ENCODE measurements around the gene CA10.

Gene CA10

GRCh38 chr17:52106072-52106471 lies 52.4 kb downstream of the CA10 start:
- peaks cover 12% of the 10 kb centered on the region for H3K27me3 ChIP-seq (replicated peaks; ENCODE audit: control insufficient read depth, insufficient read depth, low read length)
- no peak overlapping the region for H3K4me3 ChIP-seq (ENCODE audit: low read length)
- no peaks in the 10 kb centered on the region for H3K9me3 ChIP-seq (ENCODE audit: control insufficient read depth, low read length)
- no peak overlapping the region for H3K9ac ChIP-seq (ENCODE audit: low read length)
- H3K4me1 ChIP-seq (ENCODE audit: control insufficient read depth, insufficient read depth, low read length), result no peaks in the 10 kb centered on the region
- no peak for DNase-seq (ENCODE audit: low read depth)
- H3K36me3 ChIP-seq (ENCODE audit: control insufficient read depth, insufficient read depth, low read length, severe bottlenecking), result no peaks in the 10 kb centered on the region

- no peaks in the 10 kb centered on the region for H3K4me1 ChIP-seq (ENCODE audit: control insufficient read depth, insufficient read depth, low read length)
- H3K9ac ChIP-seq (ENCODE audit: low read length), result no peak overlapping the region
- H3K27me3 ChIP-seq (replicated peaks; ENCODE audit: control insufficient read depth, insufficient read depth, low read length), result peaks cover 12% of the 10 kb centered on the region
- H3K9me3 ChIP-seq (ENCODE audit: control insufficient read depth, low read length), result no peaks in the 10 kb centered on the region
- DNase-seq (ENCODE audit: low read depth), result no peak
- H3K36me3 ChIP-seq (ENCODE audit: control insufficient read depth, insufficient read depth, low read length, severe bottlenecking), result no peaks in the 10 kb centered on the region
- H3K4me3 ChIP-seq (ENCODE audit: low read length), result no peak overlapping the region
Observed at GRCh38 chr17:52105591-52105990, 52.9 kb downstream of the CA10 start.

- DNase-seq (ENCODE audit: low read depth), result no peak
- Histone ChIP-seq H3K27me3 (replicated peaks; ENCODE audit: control insufficient read depth, insufficient read depth, low read length) (peaks cover 3% of the 10 kb centered on the region), H3K9me3 (ENCODE audit: control insufficient read depth, low read length) (no peaks in the 10 kb centered on the region), H3K9ac (ENCODE audit: low read length) (no peak overlapping the region), H3K4me3 (ENCODE audit: low read length) (no peak overlapping the region), H3K36me3 (ENCODE audit: control insufficient read depth, insufficient read depth, low read length, severe bottlenecking) (no peaks in the 10 kb centered on the region), H3K4me1 (ENCODE audit: control insufficient read depth, insufficient read depth, low read length) (no peaks in the 10 kb centered on the region)
Observed at GRCh38 chr17:52096056-52096455, 62.5 kb downstream of the CA10 start.

GRCh38 chr17:52084176-52084575 lies 74.3 kb downstream of the CA10 start:
- H3K9me3 ChIP-seq (ENCODE audit: control insufficient read depth, low read length), result no peaks in the 10 kb centered on the region

GRCh38 chr17:52079496-52079895 lies 79.0 kb downstream of the CA10 start:
- H3K9ac ChIP-seq (ENCODE audit: low read length), result no peak overlapping the region
- H3K9me3 ChIP-seq (ENCODE audit: control insufficient read depth, low read length), result no peaks in the 10 kb centered on the region
- no peak for DNase-seq (ENCODE audit: low read depth)
- H3K27me3 ChIP-seq (replicated peaks; ENCODE audit: control insufficient read depth, insufficient read depth, low read length), result no peaks in the 10 kb centered on the region
- H3K4me3 ChIP-seq (ENCODE audit: low read length), result no peak overlapping the region
- H3K36me3 ChIP-seq (ENCODE audit: control insufficient read depth, insufficient read depth, low read length, severe bottlenecking), result no peaks in the 10 kb centered on the region
- H3K4me1 ChIP-seq (ENCODE audit: control insufficient read depth, insufficient read depth, low read length), result no peaks in the 10 kb centered on the region

More at GRCh38 chr17:52084176-52084575, 74.3 kb downstream of the CA10 start:
- Histone ChIP-seq H3K9ac (ENCODE audit: low read length) (no peak overlapping the region), H3K27me3 (replicated peaks; ENCODE audit: control insufficient read depth, insufficient read depth, low read length) (no peaks in the 10 kb centered on the region), H3K36me3 (ENCODE audit: control insufficient read depth, insufficient read depth, low read length, severe bottlenecking) (no peaks in the 10 kb centered on the region), H3K4me1 (ENCODE audit: control insufficient read depth, insufficient read depth, low read length) (no peaks in the 10 kb centered on the region), H3K4me3 (ENCODE audit: low read length) (no peak overlapping the region)
- DNase-seq (ENCODE audit: low read depth), result no peak

GRCh38 chr17:52071712-52072111 lies 86.8 kb downstream of the CA10 start:
- Histone ChIP-seq H3K27me3 (replicated peaks; ENCODE audit: control insufficient read depth, insufficient read depth, low read length) (no peaks in the 10 kb centered on the region), H3K9me3 (ENCODE audit: control insufficient read depth, low read length) (no peaks in the 10 kb centered on the region), H3K9ac (ENCODE audit: low read length) (no peak overlapping the region), H3K4me3 (ENCODE audit: low read length) (no peak overlapping the region), H3K4me1 (ENCODE audit: control insufficient read depth, insufficient read depth, low read length) (no peaks in the 10 kb centered on the region), H3K36me3 (ENCODE audit: control insufficient read depth, insufficient read depth, low read length, severe bottlenecking) (no peaks in the 10 kb centered on the region)
- no peak for DNase-seq (ENCODE audit: low read depth)

GRCh38 chr17:52064791-52065211 lies 93.7 kb downstream of the CA10 start:
- Histone ChIP-seq H3K9ac (ENCODE audit: low read length) (no peak overlapping the region), H3K9me3 (ENCODE audit: control insufficient read depth, low read length) (no peaks in the 10 kb centered on the region), H3K4me1 (ENCODE audit: control insufficient read depth, insufficient read depth, low read length) (no peaks in the 10 kb centered on the region), H3K27me3 (replicated peaks; ENCODE audit: control insufficient read depth, insufficient read depth, low read length) (no peaks in the 10 kb centered on the region), H3K36me3 (ENCODE audit: control insufficient read depth, insufficient read depth, low read length, severe bottlenecking) (no peaks in the 10 kb centered on the region), H3K4me3 (ENCODE audit: low read length) (no peak overlapping the region)
- DNase-seq (ENCODE audit: low read depth), result no peak

- DNase-seq (ENCODE audit: low read depth), result no peak
- Histone ChIP-seq H3K4me1 (ENCODE audit: control insufficient read depth, insufficient read depth, low read length) (no peaks in the 10 kb centered on the region), H3K9me3 (ENCODE audit: control insufficient read depth, low read length) (no peaks in the 10 kb centered on the region), H3K27me3 (replicated peaks; ENCODE audit: control insufficient read depth, insufficient read depth, low read length) (no peaks in the 10 kb centered on the region), H3K9ac (ENCODE audit: low read length) (no peak overlapping the region), H3K36me3 (ENCODE audit: control insufficient read depth, insufficient read depth, low read length, severe bottlenecking) (no peaks in the 10 kb centered on the region), H3K4me3 (ENCODE audit: low read length) (no peak overlapping the region)
Observed at GRCh38 chr17:52049496-52049895, 109.0 kb downstream of the CA10 start.

GRCh38 chr17:52049051-52049450 lies 109.5 kb downstream of the CA10 start:
- Histone ChIP-seq H3K9ac (ENCODE audit: low read length) (no peak overlapping the region), H3K36me3 (ENCODE audit: control insufficient read depth, insufficient read depth, low read length, severe bottlenecking) (no peaks in the 10 kb centered on the region), H3K27me3 (replicated peaks; ENCODE audit: control insufficient read depth, insufficient read depth, low read length) (no peaks in the 10 kb centered on the region), H3K4me1 (ENCODE audit: control insufficient read depth, insufficient read depth, low read length) (no peaks in the 10 kb centered on the region), H3K9me3 (ENCODE audit: control insufficient read depth, low read length) (no peaks in the 10 kb centered on the region), H3K4me3 (ENCODE audit: low read length) (no peak overlapping the region)
- DNase-seq (ENCODE audit: low read depth), result no peak

GRCh38 chr17:52048137-52048898 lies 110.2 kb downstream of the CA10 start:
- no peak for DNase-seq (ENCODE audit: low read depth)
- Histone ChIP-seq H3K27me3 (replicated peaks; ENCODE audit: control insufficient read depth, insufficient read depth, low read length) (no peaks in the 10 kb centered on the region), H3K9me3 (ENCODE audit: control insufficient read depth, low read length) (no peaks in the 10 kb centered on the region), H3K4me3 (ENCODE audit: low read length) (no peak overlapping the region), H3K4me1 (ENCODE audit: control insufficient read depth, insufficient read depth, low read length) (no peaks in the 10 kb centered on the region), H3K9ac (ENCODE audit: low read length) (no peak overlapping the region), H3K36me3 (ENCODE audit: control insufficient read depth, insufficient read depth, low read length, severe bottlenecking) (no peaks in the 10 kb centered on the region)

GRCh38 chr17:52047086-52047485 lies 111.4 kb downstream of the CA10 start:
- no peak for DNase-seq (ENCODE audit: low read depth)

GRCh38 chr17:52041123-52041617 lies 117.3 kb downstream of the CA10 start:
- no peak for DNase-seq (ENCODE audit: low read depth)
- Histone ChIP-seq H3K9me3 (ENCODE audit: control insufficient read depth, low read length) (no peaks in the 10 kb centered on the region), H3K4me1 (ENCODE audit: control insufficient read depth, insufficient read depth, low read length) (no peaks in the 10 kb centered on the region), H3K27me3 (replicated peaks; ENCODE audit: control insufficient read depth, insufficient read depth, low read length) (no peaks in the 10 kb centered on the region), H3K9ac (ENCODE audit: low read length) (no peak overlapping the region), H3K36me3 (ENCODE audit: control insufficient read depth, insufficient read depth, low read length, severe bottlenecking) (no peaks in the 10 kb centered on the region), H3K4me3 (ENCODE audit: low read length) (no peak overlapping the region)

More at GRCh38 chr17:52047086-52047485, 111.4 kb downstream of the CA10 start:
- Histone ChIP-seq H3K36me3 (ENCODE audit: control insufficient read depth, insufficient read depth, low read length, severe bottlenecking) (no peaks in the 10 kb centered on the region), H3K9ac (ENCODE audit: low read length) (no peak overlapping the region), H3K27me3 (replicated peaks; ENCODE audit: control insufficient read depth, insufficient read depth, low read length) (no peaks in the 10 kb centered on the region), H3K4me3 (ENCODE audit: low read length) (no peak overlapping the region), H3K4me1 (ENCODE audit: control insufficient read depth, insufficient read depth, low read length) (no peaks in the 10 kb centered on the region), H3K9me3 (ENCODE audit: control insufficient read depth, low read length) (no peaks in the 10 kb centered on the region)
